Muscle layer of duodenum (tissue), 2 donors: ENCODE measurements around the gene DCUN1D2.
"Not testable (repeated sequence)": the region's sequence is repeated elsewhere in the genome, so short reads cannot be mapped to it uniquely, and the experiment has no call there.

ENCODE experiments used
- H3K27ac ChIP-seq: one replicate; pipeline ENCODE4 v1.7.0; 2013; ENCODE audit warnings: mild to moderate bottlenecking, low read length
- H3K27me3 ChIP-seq: one replicate; pipeline ENCODE4 v1.7.0; 2013; ENCODE audit warnings: low read depth, mild to moderate bottlenecking, control low read depth, low read length
- H3K36me3 ChIP-seq, 2 donors: one replicate each; pipeline ENCODE4 v1.7.0; 2013; ENCODE audit warnings: low read length in 2 of 2, control low read depth in 1 of 2, mild to moderate bottlenecking in 1 of 2; ENCODE audit not compliant: insufficient read depth in 2 of 2, control insufficient read depth in 1 of 2
- H3K4me1 ChIP-seq, 2 donors: one replicate each; pipeline ENCODE4 v1.7.0; 2013; ENCODE audit warnings: low read length in 2 of 2, mild to moderate bottlenecking in 2 of 2, control low read depth in 1 of 2, moderate library complexity in 1 of 2; ENCODE audit not compliant: insufficient read depth in 2 of 2, control insufficient read depth in 1 of 2
- H3K4me3 ChIP-seq, 2 donors: one replicate each; pipeline ENCODE4 v1.7.0; 2013; ENCODE audit warnings: low read length in 2 of 2, low read depth in 1 of 2, mild to moderate bottlenecking in 1 of 2
- H3K9me3 ChIP-seq, 2 donors: one replicate each; pipeline ENCODE4 v1.7.0; 2013; ENCODE audit warnings: low read length in 2 of 2, control low read depth in 1 of 2, mild to moderate bottlenecking in 1 of 2; ENCODE audit not compliant: control insufficient read depth in 1 of 2
- donor health status: healthy.

The DCUN1D2 gene

GRCh38 chr13:113532156-113532806 lies 41.8 kb upstream of the DCUN1D2 start:
- no peaks in the 10 kb centered on the region for H3K27me3 ChIP-seq
- no peak overlapping the region for H3K27ac ChIP-seq
- H3K36me3 ChIP-seq, result peaks cover 13 to 40% of the 10 kb centered on the region in 2 donors
- H3K4me1 ChIP-seq, result peaks cover 0 to 7% of the 10 kb centered on the region in 2 donors
- H3K9me3 ChIP-seq, result no peaks in the 10 kb centered on the region
- no peak overlapping the region for H3K4me3 ChIP-seq

GRCh38 chr13:113531041-113531873 lies 40.7 kb upstream of the DCUN1D2 start:
- H3K9me3 ChIP-seq, result no peaks in the 10 kb centered on the region
- H3K36me3 ChIP-seq, result peaks cover 20 to 42% of the 10 kb centered on the region in 2 donors
- H3K4me1 ChIP-seq, result peaks cover 0 to 7% of the 10 kb centered on the region in 2 donors
- H3K27me3 ChIP-seq, result no peaks in the 10 kb centered on the region
- H3K27ac ChIP-seq, result no peak overlapping the region
- no peak overlapping the region for H3K4me3 ChIP-seq

- Histone ChIP-seq H3K27ac (no peak overlapping the region), H3K9me3 (no peaks in the 10 kb centered on the region), H3K4me1 (peaks cover 0 to 7% of the 10 kb centered on the region in 2 donors), H3K27me3 (no peaks in the 10 kb centered on the region), H3K4me3 (no peak overlapping the region), H3K36me3 (peaks cover 28 to 51% of the 10 kb centered on the region in 2 donors)
Measured at GRCh38 chr13:113528813-113529180, 38.3 kb upstream of the DCUN1D2 start.

- peaks cover 28 to 51% of the 10 kb centered on the region in 2 donors for H3K36me3 ChIP-seq
- no peaks in the 10 kb centered on the region for H3K27me3 ChIP-seq
- no peak overlapping the region for H3K4me3 ChIP-seq
- no peak overlapping the region for H3K27ac ChIP-seq
- H3K9me3 ChIP-seq, result no peaks in the 10 kb centered on the region
- peaks cover 0 to 7% of the 10 kb centered on the region in 2 donors for H3K4me1 ChIP-seq
Measured at GRCh38 chr13:113528101-113528812, 37.7 kb upstream of the DCUN1D2 start.

GRCh38 chr13:113527272-113527958 lies 36.9 kb upstream of the DCUN1D2 start:
- no peak overlapping the region for H3K27ac ChIP-seq
- H3K36me3 ChIP-seq, result peaks cover 28 to 51% of the 10 kb centered on the region in 2 donors
- no peaks in the 10 kb centered on the region for H3K9me3 ChIP-seq
- no peak overlapping the region for H3K4me3 ChIP-seq
- H3K4me1 ChIP-seq, result peaks cover 0 to 7% of the 10 kb centered on the region in 2 donors
- H3K27me3 ChIP-seq, result no peaks in the 10 kb centered on the region

GRCh38 chr13:113526466-113527220 lies 36.1 kb upstream of the DCUN1D2 start:
- Histone ChIP-seq H3K27ac (no peak overlapping the region), H3K36me3 (peaks cover 26 to 58% of the 10 kb centered on the region in 2 donors), H3K4me1 (no peaks in the 10 kb centered on the region), H3K27me3 (no peaks in the 10 kb centered on the region), H3K4me3 (no peak overlapping the region), H3K9me3 (no peaks in the 10 kb centered on the region)

- not testable (repeated sequence) for H3K27ac ChIP-seq, H3K9me3 ChIP-seq, H3K4me3 ChIP-seq, H3K27me3 ChIP-seq, H3K4me1 ChIP-seq
- peaks cover 28 to 46% of the 10 kb centered on the region in 2 donors for H3K36me3 ChIP-seq
Measured at GRCh38 chr13:113522438-113522837, 31.9 kb upstream of the DCUN1D2 start.

- peaks cover 23 to 46% of the 10 kb centered on the region in 2 donors for H3K36me3 ChIP-seq
Measured at GRCh38 chr13:113520571-113520970, 30.1 kb upstream of the DCUN1D2 start.

GRCh38 chr13:113519556-113519955 lies 29.0 kb upstream of the DCUN1D2 start:
- no peaks in the 10 kb centered on the region for H3K9me3 ChIP-seq
- H3K27me3 ChIP-seq, result no peaks in the 10 kb centered on the region
- no peak overlapping the region for H3K27ac ChIP-seq
- H3K4me1 ChIP-seq, result no peaks in the 10 kb centered on the region
- H3K36me3 ChIP-seq, result peaks cover 15 to 46% of the 10 kb centered on the region in 2 donors
- H3K4me3 ChIP-seq, result no peak overlapping the region

More at GRCh38 chr13:113520571-113520970, 30.1 kb upstream of the DCUN1D2 start:
- H3K27ac ChIP-seq, result no peak overlapping the region
- H3K27me3 ChIP-seq, result no peaks in the 10 kb centered on the region
- H3K4me1 ChIP-seq, result no peaks in the 10 kb centered on the region
- no peaks in the 10 kb centered on the region for H3K9me3 ChIP-seq
- H3K4me3 ChIP-seq, result no peak overlapping the region

- H3K36me3 ChIP-seq, result peaks cover 15 to 47% of the 10 kb centered on the region in 2 donors
- no peaks in the 10 kb centered on the region for H3K9me3 ChIP-seq
- H3K4me3 ChIP-seq, result no peak overlapping the region
- no peak overlapping the region for H3K27ac ChIP-seq
- H3K27me3 ChIP-seq, result no peaks in the 10 kb centered on the region
- H3K4me1 ChIP-seq, result no peaks in the 10 kb centered on the region
Measured at GRCh38 chr13:113518076-113518803, 27.7 kb upstream of the DCUN1D2 start.
